GM12865 (cell line): Measurements from ENCODE around the gene TMTC3.

Experiments
- DNase-seq: peaks from one replicate; pipeline ENCODE4 v3.0.0; 2010; ENCODE audit warnings: low read depth
- H3K4me3 ChIP-seq: 2 replicates; pipeline ENCODE4 v1.5.1; 2011; ENCODE audit warnings: mild to moderate bottlenecking, low read depth, low read length, control low read depth
- TF ChIP-seq, protein P1 (sequence below): IDR thresholded peaks from 2 replicates; pipeline ENCODE4 v1.5.1; 2011; ENCODE audit warnings: low read length, control low read depth, low read depth, inconsistent platforms; ENCODE audit not compliant: insufficient read depth; ENCODE audit errors: missing control alignments

Gene TMTC3

GRCh38 chr12:88219861-88220260 lies 77.8 kb downstream of the TMTC3 start:
- no peak overlapping the region for H3K4me3 ChIP-seq
- DNase-seq: no peak
- TF ChIP-seq, protein P1, sequence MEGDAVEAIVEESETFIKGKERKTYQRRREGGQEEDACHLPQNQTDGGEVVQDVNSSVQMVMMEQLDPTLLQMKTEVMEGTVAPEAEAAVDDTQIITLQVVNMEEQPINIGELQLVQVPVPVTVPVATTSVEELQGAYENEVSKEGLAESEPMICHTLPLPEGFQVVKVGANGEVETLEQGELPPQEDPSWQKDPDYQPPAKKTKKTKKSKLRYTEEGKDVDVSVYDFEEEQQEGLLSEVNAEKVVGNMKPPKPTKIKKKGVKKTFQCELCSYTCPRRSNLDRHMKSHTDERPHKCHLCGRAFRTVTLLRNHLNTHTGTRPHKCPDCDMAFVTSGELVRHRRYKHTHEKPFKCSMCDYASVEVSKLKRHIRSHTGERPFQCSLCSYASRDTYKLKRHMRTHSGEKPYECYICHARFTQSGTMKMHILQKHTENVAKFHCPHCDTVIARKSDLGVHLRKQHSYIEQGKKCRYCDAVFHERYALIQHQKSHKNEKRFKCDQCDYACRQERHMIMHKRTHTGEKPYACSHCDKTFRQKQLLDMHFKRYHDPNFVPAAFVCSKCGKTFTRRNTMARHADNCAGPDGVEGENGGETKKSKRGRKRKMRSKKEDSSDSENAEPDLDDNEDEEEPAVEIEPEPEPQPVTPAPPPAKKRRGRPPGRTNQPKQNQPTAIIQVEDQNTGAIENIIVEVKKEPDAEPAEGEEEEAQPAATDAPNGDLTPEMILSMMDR: no peak

DNA sequence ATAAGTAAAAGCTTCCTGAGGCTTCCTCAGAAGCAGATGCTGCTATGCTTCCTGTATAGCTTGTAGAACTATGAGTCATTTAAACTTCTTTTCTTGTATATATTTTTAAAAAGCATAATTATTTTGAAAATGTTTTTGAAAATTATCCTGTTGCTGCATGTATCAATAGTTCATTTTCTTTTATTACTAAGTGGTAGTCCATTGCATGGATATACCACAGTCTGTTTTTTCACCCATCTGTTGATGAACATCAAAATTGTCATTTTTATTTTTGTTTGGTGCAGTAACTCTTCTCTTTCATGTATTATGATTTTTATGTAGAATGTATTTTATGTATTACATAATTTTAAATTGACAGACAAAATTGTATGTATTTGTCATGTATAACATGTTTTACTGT lies 81.4 kb downstream of the TMTC3 start:
- H3K4me3 ChIP-seq: no peak overlapping the region
- TF ChIP-seq, protein P1: no peak
- DNase-seq: no peak

GRCh38 chr12:88225776-88226175 lies 83.7 kb downstream of the TMTC3 start:
- H3K4me3 ChIP-seq: no peak overlapping the region
- DNase-seq: no peak
- TF ChIP-seq, protein P1: no peak

DNA sequence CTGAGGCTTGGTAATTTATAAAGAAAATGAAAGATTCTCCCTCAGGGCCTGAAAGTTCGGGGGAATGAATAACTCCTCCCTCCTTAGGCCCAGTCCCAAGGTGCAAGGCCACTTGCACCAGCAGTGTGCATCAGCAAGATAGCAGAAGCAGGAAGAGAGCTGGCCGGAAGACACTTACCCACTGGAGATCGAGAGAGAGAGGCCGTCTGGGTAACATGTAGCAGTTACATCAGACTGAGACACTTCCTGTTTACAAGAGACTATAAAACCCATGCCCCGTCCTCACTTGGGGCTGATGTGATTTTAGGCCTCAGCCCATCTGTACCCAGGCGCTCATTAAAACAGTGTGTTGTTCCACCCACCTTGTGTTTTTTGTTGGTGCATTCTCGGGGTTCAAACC lies 85.2 kb downstream of the TMTC3 start:
- TF ChIP-seq, protein P1: no peak
- no peak overlapping the region for H3K4me3 ChIP-seq
- DNase-seq: no peak

DNA sequence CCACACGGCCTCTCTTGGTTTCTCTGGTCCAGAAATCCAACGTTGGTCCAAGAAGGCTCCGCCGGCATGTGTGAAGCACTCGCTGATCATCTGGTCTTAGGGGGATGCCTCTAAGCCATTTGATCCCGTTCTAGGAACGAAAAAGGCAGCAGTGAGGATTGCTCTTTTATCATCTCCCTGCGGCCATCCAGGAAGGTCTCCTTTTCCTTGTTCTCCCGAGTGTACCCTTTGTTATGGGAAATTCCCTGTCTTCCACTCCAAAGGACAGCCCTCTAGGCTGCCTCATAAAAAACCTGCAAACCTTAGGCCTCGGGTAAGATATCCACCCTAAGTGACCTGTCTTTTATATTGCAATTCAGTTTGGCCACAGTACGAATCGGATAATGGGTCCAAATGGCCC lies 85.8 kb downstream of the TMTC3 start:
- TF ChIP-seq, protein P1: no peak
- H3K4me3 ChIP-seq: no peak overlapping the region
- no peak for DNase-seq

- no peak overlapping the region for H3K4me3 ChIP-seq
- DNase-seq: no peak
- TF ChIP-seq, protein P1: no peak
Observed at GRCh38 chr12:88228720-88229119, 86.6 kb downstream of the TMTC3 start.

DNA sequence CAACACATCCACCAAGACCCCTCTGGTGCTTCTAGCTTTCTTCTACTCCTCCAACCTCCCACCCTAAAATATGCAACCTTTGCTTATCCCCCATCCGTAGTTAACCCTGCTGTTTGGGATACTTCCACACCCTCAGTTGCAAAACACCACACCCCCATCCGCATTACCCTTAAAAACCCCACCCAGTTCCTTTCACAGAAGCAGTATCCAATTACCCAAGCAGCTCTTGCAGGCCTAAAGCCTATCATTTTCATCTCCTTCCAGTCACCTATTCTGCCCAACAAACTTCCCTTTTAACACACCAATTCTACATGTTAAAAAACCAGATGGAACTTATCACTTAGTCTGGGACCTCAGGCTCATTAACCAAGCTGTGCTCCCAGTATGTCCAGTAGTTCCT lies 88.2 kb downstream of the TMTC3 start:
- H3K4me3 ChIP-seq: no peak overlapping the region
- DNase-seq: no peak
- TF ChIP-seq, protein P1: no peak
